Right atrium auricular region (tissue), 2 donors: ENCODE measurements around the gene METRNL. TPM values are rescaled to one million over a fixed set of nuclear protein-coding genes. Genes with fewer than 3 reads are reported as not detected.

ENCODE experiments used
- DNase-seq: peaks from one replicate; pipeline ENCODE4 v3.0.0-alpha.2; 2019; ENCODE audit warnings: low spot score
- H3K27ac ChIP-seq, 2 donors: fragments of 200-600 bp; sonication (generic); 1 replicate in 1 of 2; 2 replicates in 1 of 2; pipeline ENCODE4 v1.5.1; 2016 to 2019
- H3K27me3 ChIP-seq, 2 donors: fragments of 200-600 bp; sonication (generic); one replicate each; pipeline versions ENCODE4 v1.5.1 to v1.6.0; 2017 to 2019
- H3K36me3 ChIP-seq: fragments of 200-600 bp; sonication (generic); one replicate; pipeline ENCODE4 v1.5.1; 2016
- H3K4me1 ChIP-seq, 2 donors: fragments of 200-600 bp; sonication (generic); one replicate each; pipeline versions ENCODE4 v1.5.1 to v1.6.0; 2017 to 2019
- H3K4me3 ChIP-seq, 2 donors: fragments of 200-600 bp; sonication (generic); 1 replicate in 1 of 2; 2 replicates in 1 of 2; pipeline ENCODE4 v1.5.1; 2017 to 2019; ENCODE audit warnings: mild to moderate bottlenecking in 1 of 2, moderate library complexity in 1 of 2
- H3K9me3 ChIP-seq, 2 donors: fragments of 200-600 bp; sonication (generic); one replicate each; pipeline ENCODE4 v1.5.1; 2019
- total RNA-seq, 2 donors: library from RNA; depleted of rRNA; stranded (reverse); fragments of >200 nt; gene quantifications; one replicate each; pipeline ENCODE4 v1.1.0, GENCODE V29; 2016
- TF ChIP-seq, protein P1 (sequence below), 2 donors: fragments of 200-600 bp; sonication (generic); IDR thresholded peaks; one replicate each; pipeline ENCODE4 v1.5.1; 2019; ENCODE audit warnings: antibody characterized with exemption in 2 of 2

The METRNL gene
- total RNA-seq, 2 donors from 2014 or later: 62.9 to 104 TPM

DNA sequence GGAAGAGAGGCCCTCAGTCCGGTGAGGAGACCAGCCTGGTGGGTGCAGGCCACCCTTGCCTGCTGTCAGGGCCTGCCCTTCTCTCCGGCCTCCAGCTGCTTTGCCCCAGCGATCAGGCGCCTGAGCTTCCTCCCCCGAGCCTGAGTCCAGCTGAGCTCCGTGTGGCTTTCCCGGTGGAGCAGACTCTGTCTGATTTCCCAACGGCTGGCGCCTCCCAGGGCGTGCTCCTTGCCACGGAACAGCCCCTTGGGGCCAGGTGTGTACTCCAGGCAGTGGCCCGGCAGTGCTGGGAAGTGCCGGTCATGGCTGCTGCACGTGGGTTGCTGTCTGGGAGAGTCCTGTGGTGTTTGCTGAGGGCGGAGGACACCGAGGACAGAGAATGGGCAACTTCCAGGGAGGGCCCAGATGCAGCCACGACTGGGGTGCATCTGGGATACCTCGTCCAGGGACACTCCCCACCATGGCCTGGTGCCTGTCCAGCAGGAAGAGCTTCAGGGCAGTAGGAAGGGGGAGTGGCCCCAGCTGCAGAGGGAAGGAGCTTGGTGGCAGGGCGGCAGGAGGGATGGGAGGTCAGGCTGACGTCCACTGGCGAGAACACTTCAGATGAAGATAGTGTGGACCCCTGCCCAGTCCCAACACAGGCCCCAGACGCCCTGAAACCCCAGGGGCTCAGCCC, 22.5 kb downstream of the METRNL start:
- H3K4me1 ChIP-seq: peaks cover 0 to 65% of the 10 kb centered on the region in 2 donors
- no peaks in the 10 kb centered on the region for H3K36me3 ChIP-seq
- H3K27ac ChIP-seq: peak overlapping the region; percentile 80 to 81
- no peaks in the 10 kb centered on the region for H3K27me3 ChIP-seq
- H3K9me3 ChIP-seq: no peaks in the 10 kb centered on the region
- DNase-seq: no peak
- TF ChIP-seq, protein P1, sequence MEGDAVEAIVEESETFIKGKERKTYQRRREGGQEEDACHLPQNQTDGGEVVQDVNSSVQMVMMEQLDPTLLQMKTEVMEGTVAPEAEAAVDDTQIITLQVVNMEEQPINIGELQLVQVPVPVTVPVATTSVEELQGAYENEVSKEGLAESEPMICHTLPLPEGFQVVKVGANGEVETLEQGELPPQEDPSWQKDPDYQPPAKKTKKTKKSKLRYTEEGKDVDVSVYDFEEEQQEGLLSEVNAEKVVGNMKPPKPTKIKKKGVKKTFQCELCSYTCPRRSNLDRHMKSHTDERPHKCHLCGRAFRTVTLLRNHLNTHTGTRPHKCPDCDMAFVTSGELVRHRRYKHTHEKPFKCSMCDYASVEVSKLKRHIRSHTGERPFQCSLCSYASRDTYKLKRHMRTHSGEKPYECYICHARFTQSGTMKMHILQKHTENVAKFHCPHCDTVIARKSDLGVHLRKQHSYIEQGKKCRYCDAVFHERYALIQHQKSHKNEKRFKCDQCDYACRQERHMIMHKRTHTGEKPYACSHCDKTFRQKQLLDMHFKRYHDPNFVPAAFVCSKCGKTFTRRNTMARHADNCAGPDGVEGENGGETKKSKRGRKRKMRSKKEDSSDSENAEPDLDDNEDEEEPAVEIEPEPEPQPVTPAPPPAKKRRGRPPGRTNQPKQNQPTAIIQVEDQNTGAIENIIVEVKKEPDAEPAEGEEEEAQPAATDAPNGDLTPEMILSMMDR (IDR thresholded peaks at IDR 0.05): no peak
- H3K4me3 ChIP-seq: no peak overlapping the region

DNA sequence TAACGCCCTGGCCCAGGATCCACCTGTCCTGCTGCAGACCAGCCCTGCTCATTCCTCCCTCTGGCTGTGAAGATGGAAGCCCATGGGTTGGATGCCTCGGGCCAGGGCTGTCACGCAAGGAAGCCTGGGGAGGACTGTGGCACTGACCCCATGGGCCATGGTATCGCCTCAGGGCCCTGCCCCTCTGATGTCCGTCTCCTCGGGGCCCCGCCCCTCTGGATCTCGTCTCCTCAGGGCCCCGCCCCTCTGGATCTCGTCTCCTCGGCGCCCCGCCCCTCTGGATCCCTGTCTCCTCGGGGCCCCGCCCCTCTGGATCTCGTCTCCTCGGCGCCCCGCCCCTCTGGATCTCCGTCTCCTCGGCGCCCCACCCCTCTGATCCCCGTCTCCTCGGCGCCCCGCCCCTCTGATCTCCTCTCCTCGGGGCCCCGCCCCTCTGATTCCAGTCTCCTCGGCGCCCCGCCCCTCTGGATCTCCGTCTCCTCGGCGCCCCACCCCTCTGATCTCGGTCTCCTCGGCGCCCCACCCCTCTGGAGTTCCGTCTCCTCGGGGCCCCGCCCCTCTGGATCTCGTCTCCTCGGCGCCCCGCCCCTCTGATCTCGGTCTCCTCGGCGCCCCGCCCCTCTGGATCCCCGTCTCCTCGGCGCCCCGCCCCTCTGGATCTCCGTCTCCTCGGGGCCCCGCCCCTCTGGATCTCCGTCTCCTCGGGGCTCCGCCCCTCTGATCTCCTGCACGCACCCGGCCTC, 24.0 kb downstream of the METRNL start:
- TF ChIP-seq, protein P1 (IDR thresholded peaks at IDR 0.05): no peak
- H3K27ac ChIP-seq: peak overlapping the region; percentile 51 to 69
- H3K4me3 ChIP-seq: peak overlapping the region in 1 of 2 donors; percentile 18
- no peak for DNase-seq
- H3K36me3 ChIP-seq: no peaks in the 10 kb centered on the region
- no peaks in the 10 kb centered on the region for H3K9me3 ChIP-seq
- H3K4me1 ChIP-seq: peaks cover 0 to 51% of the 10 kb centered on the region in 2 donors
- no peaks in the 10 kb centered on the region for H3K27me3 ChIP-seq

DNA sequence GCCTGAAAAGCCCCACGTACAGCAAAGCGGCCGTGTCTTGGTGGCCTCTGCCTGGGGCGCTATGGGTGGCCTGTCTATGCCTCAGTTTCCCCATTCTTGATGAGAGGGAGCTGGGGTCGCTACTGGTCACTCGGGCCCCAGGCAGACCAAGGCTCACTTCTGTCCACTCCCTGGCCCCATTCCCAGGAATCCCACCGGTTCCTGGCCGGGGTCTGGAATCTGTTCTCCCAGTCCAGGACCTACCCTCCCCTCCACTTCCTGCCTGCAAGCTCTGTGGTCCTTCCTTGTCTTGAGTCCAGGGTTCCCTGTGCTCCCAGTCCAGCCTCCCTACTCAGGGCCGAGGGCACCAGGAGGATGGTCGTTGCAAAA, 24.5 kb downstream of the METRNL start:
- Histone ChIP-seq H3K4me3 (no peak overlapping the region), H3K27me3 (no peaks in the 10 kb centered on the region), H3K9me3 (no peaks in the 10 kb centered on the region), H3K36me3 (no peaks in the 10 kb centered on the region), H3K27ac (peak overlapping the region; percentile 51 to 69), H3K4me1 (peaks cover 0 to 46% of the 10 kb centered on the region in 2 donors)
- TF ChIP-seq, protein P1 (IDR thresholded peaks at IDR 0.05): no peak
- DNase-seq: no peak

DNA sequence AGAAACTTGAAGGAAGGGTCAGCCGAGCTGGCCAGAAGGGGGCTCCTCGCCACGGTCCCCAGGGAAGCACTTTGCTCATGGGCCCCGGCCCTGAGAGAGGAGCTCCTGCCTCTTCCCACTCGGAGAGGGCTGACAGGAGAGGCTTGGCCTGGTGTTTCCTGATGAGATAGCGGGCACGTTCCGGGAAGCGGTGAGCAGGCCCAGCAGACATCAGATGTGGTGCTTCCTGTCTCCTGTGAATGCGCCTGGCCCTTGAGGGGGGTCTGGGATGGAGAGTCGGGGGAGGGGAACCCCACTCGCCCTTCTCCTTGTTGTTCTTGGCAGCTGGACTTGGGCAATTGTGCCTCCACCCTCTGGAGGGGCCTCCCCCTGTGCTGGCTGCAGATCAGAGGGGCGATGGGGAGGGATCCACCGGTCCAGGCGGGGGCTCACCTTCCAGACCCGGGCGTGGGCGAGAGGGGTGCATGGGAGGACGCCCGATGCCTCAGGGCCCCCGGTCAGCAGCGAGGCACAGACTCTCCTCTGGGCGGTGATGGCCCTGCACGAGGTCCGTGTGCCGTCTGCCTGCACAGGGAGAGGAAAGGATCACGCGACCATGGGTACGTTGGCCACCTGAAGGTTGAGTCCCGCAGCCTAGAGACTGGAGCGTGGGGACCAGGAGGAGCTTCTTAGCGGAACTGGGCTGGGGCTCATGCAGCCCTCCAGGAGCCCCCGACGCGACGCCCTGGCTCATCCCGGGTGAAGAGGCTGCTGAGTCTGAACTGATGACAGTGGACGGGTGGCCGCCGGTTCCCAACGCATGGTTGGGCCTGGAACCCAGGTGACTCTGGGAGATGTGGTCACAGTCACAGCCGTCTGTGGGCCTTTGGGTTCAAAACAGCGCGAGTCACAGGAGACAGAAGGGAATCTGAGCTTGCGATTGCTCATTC, 25.4 kb downstream of the METRNL start:
- Histone ChIP-seq H3K27me3 (no peaks in the 10 kb centered on the region), H3K4me3 (no peak overlapping the region), H3K36me3 (no peaks in the 10 kb centered on the region), H3K27ac (peak overlapping the region; percentile 51 to 69), H3K9me3 (no peaks in the 10 kb centered on the region), H3K4me1 (peaks cover 0 to 44% of the 10 kb centered on the region in 2 donors)
- no peak for DNase-seq
- TF ChIP-seq, protein P1 (IDR thresholded peaks at IDR 0.05): no peak

DNA sequence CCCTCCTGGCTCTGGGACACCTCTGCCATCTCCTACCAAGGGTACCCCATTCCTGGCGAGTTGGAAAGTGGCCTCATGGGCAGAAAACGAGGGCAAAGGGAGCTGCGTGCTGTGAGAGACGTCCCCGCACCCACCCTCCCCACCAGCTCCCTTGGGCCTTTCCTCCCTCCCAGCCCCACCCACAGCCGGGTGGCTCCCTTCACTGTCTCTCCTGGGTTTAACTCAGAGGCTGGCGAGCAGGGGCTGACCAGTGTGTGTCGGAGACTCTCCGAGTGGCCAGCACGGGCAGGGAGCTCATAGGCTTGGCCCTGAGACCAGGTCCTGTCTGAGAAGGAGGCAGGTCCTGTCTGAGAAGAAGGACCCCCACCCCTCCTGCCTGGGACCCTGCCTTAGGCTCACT, 26.1 kb downstream of the METRNL start:
- Histone ChIP-seq H3K27ac (peak overlapping the region in 1 of 2 donors; percentile 39), H3K4me1 (peaks cover 0 to 45% of the 10 kb centered on the region in 2 donors), H3K9me3 (no peaks in the 10 kb centered on the region), H3K36me3 (no peaks in the 10 kb centered on the region), H3K27me3 (no peaks in the 10 kb centered on the region), H3K4me3 (no peak overlapping the region)
- DNase-seq: no peak
- TF ChIP-seq, protein P1 (IDR thresholded peaks at IDR 0.05): no peak
